HG03066 (cell line): ENCODE results near the gene CHN2.

Experiments
- ATAC-seq: cut with Tn5 transposase; IDR thresholded peaks from one replicate; pipeline ENCODE4 v1.9.1; 2021; ENCODE audit warnings: low read depth; ENCODE audit not compliant: unreplicated experiment

The CHN2 gene

GRCh38 chr7:29216128-29216527 lies 21.6 kb downstream of the CHN2 start:
- ATAC-seq: no peak

- ATAC-seq: no peak
Observed at GRCh38 chr7:29217113-29217512, 22.5 kb downstream of the CHN2 start.

- no peak for ATAC-seq
Observed at GRCh38 chr7:29224726-29225125, 30.2 kb downstream of the CHN2 start.

- no peak for ATAC-seq
Observed at GRCh38 chr7:29228289-29229011, 33.9 kb downstream of the CHN2 start.

- no peak for ATAC-seq
Observed at GRCh38 chr7:29229066-29229465, 34.5 kb downstream of the CHN2 start.

GRCh38 chr7:29229946-29230345 lies 35.4 kb downstream of the CHN2 start:
- ATAC-seq: no peak

- no peak for ATAC-seq
Observed at GRCh38 chr7:29230871-29231345, 36.3 kb downstream of the CHN2 start.

- no peak for ATAC-seq
Observed at GRCh38 chr7:29231671-29232232, 37.2 kb downstream of the CHN2 start.

GRCh38 chr7:29234438-29234837 lies 39.9 kb downstream of the CHN2 start:
- ATAC-seq: no peak

GRCh38 chr7:29236071-29236580 lies 41.6 kb downstream of the CHN2 start:
- no peak for ATAC-seq

- no peak for ATAC-seq
Observed at GRCh38 chr7:29236649-29237048, 42.1 kb downstream of the CHN2 start.

GRCh38 chr7:29237489-29237888 lies 42.9 kb downstream of the CHN2 start:
- no peak for ATAC-seq

- no peak for ATAC-seq
Observed at GRCh38 chr7:29239638-29240037, 45.1 kb downstream of the CHN2 start.

GRCh38 chr7:29242265-29242664 lies 47.7 kb downstream of the CHN2 start:
- no peak for ATAC-seq

GRCh38 chr7:29243910-29244655 lies 49.5 kb downstream of the CHN2 start:
- ATAC-seq: no peak

GRCh38 chr7:29247224-29247962 lies 52.8 kb downstream of the CHN2 start:
- no peak for ATAC-seq

GRCh38 chr7:29247963-29248236 lies 53.3 kb downstream of the CHN2 start:
- no peak for ATAC-seq

- ATAC-seq: no peak
Observed at GRCh38 chr7:29248713-29249382, 54.3 kb downstream of the CHN2 start.

GRCh38 chr7:29249383-29249750 lies 54.8 kb downstream of the CHN2 start:
- ATAC-seq: no peak

- ATAC-seq: no peak
Observed at GRCh38 chr7:29249860-29250259, 55.3 kb downstream of the CHN2 start.

GRCh38 chr7:29253225-29253624 lies 58.6 kb downstream of the CHN2 start:
- ATAC-seq: no peak
